Adrenal gland (tissue), 12 donors: ENCODE data around the gene PLCH2. TPM values are rescaled to one million over a fixed set of nuclear protein-coding genes. Genes with fewer than 3 reads are reported as not detected.

Experiments used
- DNase-seq, 7 donors: peaks; one replicate each; pipeline ENCODE4 v3.0.0-alpha.2; 2019 to 2020
- H3K27ac ChIP-seq, 5 donors: fragments of 200-600 bp; sonication (generic) in 4 of 5; 1 replicate in 3 of 5; 2 replicates in 2 of 5; pipeline versions ENCODE4 v1.5.1 to v1.8.0; 2016 to 2020; ENCODE audit warnings: mild to moderate bottlenecking in 1 of 5
- H3K27me3 ChIP-seq: fragments of 200-600 bp; 2 replicates; pipeline ENCODE4 v1.8.0; 2021
- H3K36me3 ChIP-seq, 2 donors: fragments of 200-600 bp; replicated peaks in 1 of 2; 1 replicate in 1 of 2; 2 replicates in 1 of 2; pipeline versions ENCODE4 v1.5.1 to v1.8.0; 2018 to 2022
- H3K4me1 ChIP-seq, 2 donors: fragments of 200-600 bp; replicated peaks in 1 of 2; 1 replicate in 1 of 2; 2 replicates in 1 of 2; pipeline versions ENCODE4 v1.5.1 to v1.8.0; 2018 to 2021
- H3K4me3 ChIP-seq, 4 donors: fragments of 200-600 bp; sonication (generic) in 3 of 4; one replicate each; pipeline ENCODE4 v1.5.1; 2016 to 2018
- H3K9me3 ChIP-seq, 3 donors: fragments of 200-600 bp; sonication (generic) in 1 of 3; replicated peaks in 1 of 3; 1 replicate in 2 of 3; 2 replicates in 1 of 3; pipeline versions ENCODE4 v1.5.1 to v1.8.0; 2016 to 2021
- POLR2A ChIP-seq, 2 donors: fragments of 450-650 bp; IDR thresholded peaks; one replicate each; pipeline ENCODE4 v1.6.1; 2017; ENCODE audit warnings: antibody characterized with exemption in 2 of 2, mild to moderate bottlenecking in 2 of 2, moderate library complexity in 1 of 2
- WGBS, 4 donors: extraction: QIAGEN DNeasy Blood & Tissue Kit in 2 of 4; methylation state at CpG; one replicate each; pipeline versions ENCODE4 v1.1.5 to v1.1.7; 2013 to 2017; 5-methylcytosine and 5-hydroxymethylcytosine counted together
- intact Hi-C, 2 donors: fragments of 100-400 bp; cut with DNase I; formaldehyde crosslinking; loops; one replicate each; pipeline versions ENCODE4 v1.14.1 to v1.15.0; 2022 to 2023
- polyA plus RNA-seq, 3 donors: library from polyadenylated mRNA; stranded (reverse); fragments of 200-250 nt in 2 of 3; fragments of 350-450 nt in 1 of 3; fragmentation: Illumina TruSeq in 1 of 3; extraction: RNeasy Lipid Tissue Mini Kit (QIAGEN cat#74804) in 1 of 3; gene quantifications; one replicate each; pipeline ENCODE4 v1.2.3, GENCODE V29; 2013 to 2014
- total RNA-seq, 9 donors: library from RNA; depleted of rRNA in 4 of 9; stranded (reverse); fragments of >200 nt in 4 of 9; fragments of 120-200 nt in 1 of 9; fragmentation: NEBNext Ultra II Directional in 1 of 9; extraction: Animal tissue kit (Norgen Biotek cat#: 25700) in 1 of 9; gene quantifications; one replicate each; pipeline versions ENCODE4 v1.1.0 to v1.2.4, GENCODE V29; 2013 to 2023
- TF ChIP-seq, protein P1 (sequence below), 6 experiments: fragments of 450-650 bp in 4 of 6; fragments of 200-600 bp in 2 of 6; sonication (generic) in 1 of 6; IDR thresholded peaks; 1 replicate in 5 of 6; 2 replicates in 1 of 6; pipeline versions ENCODE4 v1.5.1 to v1.8.0; 2016 to 2021; ENCODE audit warnings: antibody characterized with exemption in 6 of 6, mild to moderate bottlenecking in 2 of 6, moderate library complexity in 1 of 6
- donor health status: healthy with polysubstance abuse.
- donor health status: Bipolar disorder and iron deficiency.
- donor health status: DM: yes; HTN: yes; CAD: no.
- donor health status: DM: no; HTN: no; CAD: no.
- donor health status: DM: no; HTN: no; CAD: no.
- donor health status: DM: yes; HTN: yes; CAD: no.

PLCH2 gene
- total and polyA plus RNA-seq, 12 donors: 0.22 to 66.3 (median 2.2) TPM; not detected in 1

DNA sequence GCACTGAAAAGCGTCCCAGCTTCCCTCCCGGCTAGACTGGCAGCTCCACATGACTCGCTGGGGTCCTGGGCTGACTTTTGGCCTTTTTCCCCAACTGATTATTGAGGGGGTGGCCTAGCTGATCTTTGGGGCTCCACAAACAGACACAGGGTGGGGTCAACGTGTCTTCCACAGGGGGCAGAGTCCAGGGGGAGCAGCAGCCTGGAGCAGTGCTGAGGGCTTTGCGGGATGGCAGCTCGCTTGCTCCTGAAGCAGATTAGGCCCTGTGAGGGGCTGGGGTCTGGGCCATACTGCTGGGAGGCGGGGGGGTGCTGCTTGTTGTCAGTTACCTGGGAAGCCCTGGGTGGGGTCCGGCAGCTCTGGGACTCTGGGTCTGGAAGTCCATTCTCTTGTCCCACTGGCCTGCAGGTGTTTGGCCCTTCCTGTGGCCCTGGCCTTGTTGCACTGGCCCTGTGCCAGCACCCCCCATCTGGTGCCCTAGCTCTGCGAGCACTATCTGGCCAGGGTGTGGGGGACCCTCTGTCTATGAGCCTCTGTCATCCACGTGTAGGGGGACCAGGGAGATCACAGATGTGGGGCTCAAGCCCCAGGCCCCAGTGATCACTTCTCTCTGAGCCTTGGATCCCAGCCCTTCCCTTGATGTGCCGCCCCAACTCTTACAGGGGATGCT lies 66.3 kb downstream of the PLCH2 start:
- Histone ChIP-seq H3K36me3 (no peaks in the 10 kb centered on the region), H3K9me3 (no peaks in the 10 kb centered on the region), H3K4me3 (no peak overlapping the region), H3K4me1 (peaks cover 24 to 29% of the 10 kb centered on the region in 2 donors), H3K27ac (no peak overlapping the region), H3K27me3 (peaks cover 8% of the 10 kb centered on the region)
- TF ChIP-seq, protein P1, sequence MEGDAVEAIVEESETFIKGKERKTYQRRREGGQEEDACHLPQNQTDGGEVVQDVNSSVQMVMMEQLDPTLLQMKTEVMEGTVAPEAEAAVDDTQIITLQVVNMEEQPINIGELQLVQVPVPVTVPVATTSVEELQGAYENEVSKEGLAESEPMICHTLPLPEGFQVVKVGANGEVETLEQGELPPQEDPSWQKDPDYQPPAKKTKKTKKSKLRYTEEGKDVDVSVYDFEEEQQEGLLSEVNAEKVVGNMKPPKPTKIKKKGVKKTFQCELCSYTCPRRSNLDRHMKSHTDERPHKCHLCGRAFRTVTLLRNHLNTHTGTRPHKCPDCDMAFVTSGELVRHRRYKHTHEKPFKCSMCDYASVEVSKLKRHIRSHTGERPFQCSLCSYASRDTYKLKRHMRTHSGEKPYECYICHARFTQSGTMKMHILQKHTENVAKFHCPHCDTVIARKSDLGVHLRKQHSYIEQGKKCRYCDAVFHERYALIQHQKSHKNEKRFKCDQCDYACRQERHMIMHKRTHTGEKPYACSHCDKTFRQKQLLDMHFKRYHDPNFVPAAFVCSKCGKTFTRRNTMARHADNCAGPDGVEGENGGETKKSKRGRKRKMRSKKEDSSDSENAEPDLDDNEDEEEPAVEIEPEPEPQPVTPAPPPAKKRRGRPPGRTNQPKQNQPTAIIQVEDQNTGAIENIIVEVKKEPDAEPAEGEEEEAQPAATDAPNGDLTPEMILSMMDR (IDR thresholded peaks at IDR 0.05): no peak
- no peak for TF ChIP-seq POLR2A (IDR thresholded peaks at IDR 0.05)
- 60 to 90% (median 86%) methylated on average over 3 to 11 of the region's 11 CpGs for WGBS, 4 donors
- intact Hi-C loops: loop anchor here in 1 of 2 donors (10.0 kb wide), 1 partner anchor 348 kb away; the partner anchor contains the start of gene FAAP20
- peak in 1 of 7 donors; percentile 34 for DNase-seq

DNA sequence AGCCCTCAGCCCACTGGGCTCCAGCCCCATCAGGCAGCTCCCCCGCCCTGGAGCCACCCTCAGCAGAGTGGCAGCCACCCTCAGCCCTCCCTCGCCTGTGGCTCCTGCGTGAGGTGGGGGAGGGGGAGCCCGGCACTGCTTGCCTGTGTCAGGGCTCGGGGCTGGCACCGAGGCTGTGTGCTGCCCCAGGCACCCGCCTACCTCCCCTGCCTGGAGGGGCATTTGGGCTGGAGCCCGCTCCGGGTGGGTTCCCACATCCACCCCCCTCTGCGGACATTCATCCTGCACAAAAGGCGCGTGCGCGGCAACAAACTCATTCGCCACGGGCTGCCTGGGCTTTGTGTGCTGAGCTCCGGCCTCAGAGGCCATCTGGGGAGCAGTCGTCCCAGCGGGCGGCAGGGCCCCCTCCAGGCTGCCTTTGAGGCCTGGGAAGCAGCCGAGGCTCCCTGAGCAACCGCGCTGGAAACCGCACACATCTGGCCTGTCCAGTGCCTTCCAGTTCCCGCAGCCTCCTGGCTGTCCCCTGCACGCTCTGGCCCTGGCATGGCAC lies 67.5 kb downstream of the PLCH2 start:
- Histone ChIP-seq H3K27ac (no peak overlapping the region), H3K9me3 (no peaks in the 10 kb centered on the region), H3K36me3 (no peaks in the 10 kb centered on the region), H3K27me3 (peaks cover 8% of the 10 kb centered on the region), H3K4me1 (peaks cover 35 to 40% of the 10 kb centered on the region in 2 donors), H3K4me3 (no peak overlapping the region)
- WGBS, 4 donors: 62 to 80% (median 76%) methylated on average over 1 to 26 of the region's 26 CpGs
- intact Hi-C loops: loop anchor here in 1 of 2 donors (10.0 kb wide), 1 partner anchor 349 kb away; the partner anchor contains the start of gene FAAP20
- DNase-seq: peak in 1 of 7 donors; percentile 34
- TF ChIP-seq, protein P1 (IDR thresholded peaks at IDR 0.05): no peak
- no peak for TF ChIP-seq POLR2A (IDR thresholded peaks at IDR 0.05)

DNA sequence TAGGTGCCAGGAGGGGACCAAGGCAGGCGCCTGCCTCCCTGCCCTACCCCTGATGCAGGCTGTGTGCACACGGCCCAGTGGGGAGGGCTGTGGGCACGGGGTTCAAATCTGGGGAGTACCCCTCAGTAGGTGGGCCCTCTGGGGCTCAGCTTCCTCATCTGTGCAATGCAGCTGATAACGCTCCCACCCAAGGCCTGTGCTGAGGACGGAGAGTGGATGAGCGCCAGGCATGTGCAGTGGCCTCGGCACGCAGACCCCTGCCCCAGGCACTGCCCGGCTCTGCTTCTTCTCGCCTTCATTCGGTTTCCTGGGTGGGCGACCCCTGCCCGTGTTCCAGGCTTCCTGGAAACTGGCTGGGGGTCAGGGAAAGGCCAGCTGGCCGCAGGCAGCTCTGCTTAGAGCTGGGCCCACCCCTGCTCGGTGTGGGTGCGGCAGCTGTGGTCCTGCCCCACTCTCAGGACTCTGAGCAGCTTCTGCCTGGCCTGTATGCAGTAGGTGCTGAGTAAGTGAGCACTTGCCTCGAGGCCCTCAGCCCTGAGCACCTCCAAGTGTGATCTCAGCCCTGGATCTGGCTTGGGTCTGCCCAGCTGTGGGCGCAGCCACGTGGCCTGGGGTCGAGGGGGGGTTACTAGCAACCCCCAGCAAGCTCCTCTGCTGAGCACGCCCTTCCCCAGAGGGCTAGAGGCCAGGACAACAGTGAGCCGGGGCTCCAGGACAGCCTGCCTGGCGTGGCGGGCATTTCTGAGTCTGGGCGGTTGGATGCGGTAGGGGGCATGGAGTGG lies 68.2 kb downstream of the PLCH2 start:
- Histone ChIP-seq H3K4me3 (no peak overlapping the region), H3K4me1 (peaks cover 40 to 47% of the 10 kb centered on the region in 2 donors), H3K9me3 (no peaks in the 10 kb centered on the region), H3K27ac (peak overlapping the region in 2 of 5 donors; percentile 86 to 98), H3K36me3 (no peaks in the 10 kb centered on the region), H3K27me3 (peaks cover 8% of the 10 kb centered on the region)
- WGBS, 4 donors: 41 to 68% (median 60%) methylated on average over 9 to 26 of the region's 26 CpGs; no CpG with 5 or more reads in 1 of the 4 donors
- intact Hi-C loops: loop anchor here in 1 of 2 donors (10.0 kb wide), 1 partner anchor 349 kb away; the partner anchor contains the start of gene FAAP20
- TF ChIP-seq, protein P1 (IDR thresholded peaks at IDR 0.05): no peak
- TF ChIP-seq POLR2A (IDR thresholded peaks at IDR 0.05): no peak
- DNase-seq: no peak
